HG03066 (cell line): Measurements from ENCODE around the gene MRPL27.

ENCODE experiments used
- ATAC-seq: cut with Tn5 transposase; IDR thresholded peaks from one replicate; pipeline ENCODE4 v1.9.1; 2021; ENCODE audit warnings: low read depth; ENCODE audit not compliant: unreplicated experiment

Gene MRPL27

GRCh38 chr17:50319306-50320004 is 53.5 kb downstream of the MRPL27 start:
- ATAC-seq, result no peak

- no peak for ATAC-seq
Observed at GRCh38 chr17:50318501-50319285, 54.3 kb downstream of the MRPL27 start.
